ENCODE data around the gene ICAM4. TPM values are rescaled to one million over a fixed set of nuclear protein-coding genes. Genes with fewer than 3 reads are reported as not detected.
"Not testable (repeated sequence)": the region's sequence is repeated elsewhere in the genome, so short reads cannot be mapped to it uniquely, and the experiment has no call there.

The ICAM4 gene
- total RNA-seq, 1 donor from 2014 or later, result 0.20 TPM

- H3K4me2 ChIP-seq (ENCODE audit: low read length), result peak overlapping the region; percentile 99
- Mint-ChIP-seq H3K9me3 (ENCODE audit: unreplicated experiment) (no peaks in the 10 kb centered on the region), H3K4me1 (ENCODE audit: low read depth, unreplicated experiment) (peaks cover 2% of the 10 kb centered on the region), H3K4me3 (ENCODE audit: unreplicated experiment) (peak overlapping the region; percentile 96), H3K27ac (ENCODE audit: unreplicated experiment) (no peak overlapping the region), H3K36me3 (ENCODE audit: low read depth, unreplicated experiment) (peaks cover 6% of the 10 kb centered on the region), H3K27me3 (ENCODE audit: low read depth, unreplicated experiment) (peaks cover 9% of the 10 kb centered on the region)
- no peaks in the 10 kb centered on the region for H3K27me3 ChIP-seq (ENCODE audit: insufficient read depth, low read length)
- peaks cover 14% of the 10 kb centered on the region for H3K4me1 ChIP-seq (ENCODE audit: insufficient read depth, low read length)
- FAIRE-seq (no peak), DNase-seq (ENCODE audit: low read depth) (peak; percentile 87)
- peaks cover 30% of the 10 kb centered on the region for H3K79me2 ChIP-seq (ENCODE audit: insufficient read depth, low read length)
- H3K9me3 ChIP-seq (ENCODE audit: insufficient read depth, low read depth, low read length), result no peaks in the 10 kb centered on the region
- TF ChIP-seq EZH2 (IDR thresholded peaks at IDR 0.05; ENCODE audit: insufficient read depth, low read length), result no peak
- TF ChIP-seq, protein P1, sequence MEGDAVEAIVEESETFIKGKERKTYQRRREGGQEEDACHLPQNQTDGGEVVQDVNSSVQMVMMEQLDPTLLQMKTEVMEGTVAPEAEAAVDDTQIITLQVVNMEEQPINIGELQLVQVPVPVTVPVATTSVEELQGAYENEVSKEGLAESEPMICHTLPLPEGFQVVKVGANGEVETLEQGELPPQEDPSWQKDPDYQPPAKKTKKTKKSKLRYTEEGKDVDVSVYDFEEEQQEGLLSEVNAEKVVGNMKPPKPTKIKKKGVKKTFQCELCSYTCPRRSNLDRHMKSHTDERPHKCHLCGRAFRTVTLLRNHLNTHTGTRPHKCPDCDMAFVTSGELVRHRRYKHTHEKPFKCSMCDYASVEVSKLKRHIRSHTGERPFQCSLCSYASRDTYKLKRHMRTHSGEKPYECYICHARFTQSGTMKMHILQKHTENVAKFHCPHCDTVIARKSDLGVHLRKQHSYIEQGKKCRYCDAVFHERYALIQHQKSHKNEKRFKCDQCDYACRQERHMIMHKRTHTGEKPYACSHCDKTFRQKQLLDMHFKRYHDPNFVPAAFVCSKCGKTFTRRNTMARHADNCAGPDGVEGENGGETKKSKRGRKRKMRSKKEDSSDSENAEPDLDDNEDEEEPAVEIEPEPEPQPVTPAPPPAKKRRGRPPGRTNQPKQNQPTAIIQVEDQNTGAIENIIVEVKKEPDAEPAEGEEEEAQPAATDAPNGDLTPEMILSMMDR (IDR thresholded peaks at IDR 0.05; ENCODE audit: insufficient read depth, low read depth, low read length), result no peak
- peak overlapping the region; percentile 96 for H3K9ac ChIP-seq (ENCODE audit: low read length)
- H3K36me3 ChIP-seq (ENCODE audit: insufficient read depth, low read length), result peaks cover 5% of the 10 kb centered on the region
- H3K27ac ChIP-seq (ENCODE audit: low read depth, low read length), result peak overlapping the region; percentile 21
- peak overlapping the region; percentile 91 for H2AFZ ChIP-seq (ENCODE audit: low read depth, low read length)
- peak overlapping the region; percentile 85 for H3K4me3 ChIP-seq (ENCODE audit: insufficient read depth, low read depth, low read length)
- H4K20me1 ChIP-seq (ENCODE audit: insufficient read depth, low read length), result peaks cover 24% of the 10 kb centered on the region
These were observed 48.0 kb downstream of the ICAM4 start for GRCh38 chr19:10334588-10335351.

DNA sequence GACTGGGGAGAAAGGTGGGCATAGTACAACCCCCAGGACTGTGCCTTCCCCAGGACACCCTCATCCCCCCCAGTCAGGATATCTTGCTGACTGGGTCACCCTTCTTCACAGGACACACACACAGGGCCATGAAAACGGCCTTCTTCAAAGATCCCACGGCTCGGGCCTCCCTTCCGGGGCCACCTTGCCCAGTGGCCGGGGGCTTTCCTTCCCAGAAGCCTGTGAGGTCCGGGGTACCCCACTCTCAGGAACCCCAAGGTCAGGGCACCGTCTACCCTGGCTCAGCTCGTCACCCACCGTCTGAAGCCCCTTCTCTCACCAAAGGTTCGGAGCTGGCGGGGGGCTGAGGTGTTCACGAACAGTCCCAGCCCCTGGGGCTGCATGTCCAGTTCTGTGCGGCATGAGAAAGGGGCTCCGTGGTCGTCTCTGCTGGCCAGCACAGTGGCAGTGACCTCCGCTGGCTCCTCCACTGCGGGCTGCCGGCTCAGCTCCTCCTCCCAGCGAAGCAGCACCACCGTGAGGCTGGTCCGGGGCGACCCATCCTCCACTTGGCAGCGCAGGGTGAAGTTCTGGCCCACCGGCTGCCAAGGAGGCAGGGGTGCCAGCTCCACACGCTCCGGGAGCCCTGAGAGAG is 48.7 kb downstream of the ICAM4 start:
- H3K27ac ChIP-seq (ENCODE audit: low read depth, low read length), result peak overlapping the region; percentile 12
- peaks cover 14% of the 10 kb centered on the region for H3K4me1 ChIP-seq (ENCODE audit: insufficient read depth, low read length)
- H3K9me3 ChIP-seq (ENCODE audit: insufficient read depth, low read depth, low read length), result no peaks in the 10 kb centered on the region
- no peak overlapping the region for H3K4me3 Mint-ChIP-seq (ENCODE audit: unreplicated experiment)
- H3K79me2 ChIP-seq (ENCODE audit: insufficient read depth, low read length), result peaks cover 23% of the 10 kb centered on the region
- H3K4me1 Mint-ChIP-seq (ENCODE audit: low read depth, unreplicated experiment), result peaks cover 2% of the 10 kb centered on the region
- no peak overlapping the region for H3K27ac Mint-ChIP-seq (ENCODE audit: unreplicated experiment)
- no peak overlapping the region for H3K4me3 ChIP-seq (ENCODE audit: insufficient read depth, low read depth, low read length)
- peak overlapping the region; percentile 99 for H3K4me2 ChIP-seq (ENCODE audit: low read length)
- H3K9me3 Mint-ChIP-seq (ENCODE audit: unreplicated experiment), result no peaks in the 10 kb centered on the region
- FAIRE-seq (no peak), DNase-seq (ENCODE audit: low read depth) (no peak)
- H3K9ac ChIP-seq (ENCODE audit: low read length), result no peak overlapping the region
- no peaks in the 10 kb centered on the region for H3K27me3 ChIP-seq (ENCODE audit: insufficient read depth, low read length)
- H3K27me3 Mint-ChIP-seq (ENCODE audit: low read depth, unreplicated experiment), result peaks cover 11% of the 10 kb centered on the region
- H2AFZ ChIP-seq (ENCODE audit: low read depth, low read length), result peak overlapping the region; percentile 91
- TF ChIP-seq, protein P1 (IDR thresholded peaks at IDR 0.05; ENCODE audit: insufficient read depth, low read depth, low read length), result no peak
- TF ChIP-seq EZH2 (IDR thresholded peaks at IDR 0.05; ENCODE audit: insufficient read depth, low read length), result no peak
- peaks cover 19% of the 10 kb centered on the region for H4K20me1 ChIP-seq (ENCODE audit: insufficient read depth, low read length)
- H3K36me3 ChIP-seq (ENCODE audit: insufficient read depth, low read length), result no peaks in the 10 kb centered on the region
- peaks cover 3% of the 10 kb centered on the region for H3K36me3 Mint-ChIP-seq (ENCODE audit: low read depth, unreplicated experiment)

- not testable (repeated sequence) for H3K4me3 ChIP-seq (ENCODE audit: insufficient read depth, low read depth, low read length); H3K36me3 ChIP-seq (ENCODE audit: insufficient read depth, low read length); H3K4me2 ChIP-seq (ENCODE audit: low read length); H3K4me1 Mint-ChIP-seq (ENCODE audit: low read depth, unreplicated experiment); H3K9me3 ChIP-seq (ENCODE audit: insufficient read depth, low read depth, low read length); H3K27ac ChIP-seq (ENCODE audit: low read depth, low read length); H3K36me3 Mint-ChIP-seq (ENCODE audit: low read depth, unreplicated experiment); DNase-seq (ENCODE audit: low read depth); FAIRE-seq; H3K9ac ChIP-seq (ENCODE audit: low read length); H3K27me3 ChIP-seq (ENCODE audit: insufficient read depth, low read length); H3K27ac Mint-ChIP-seq (ENCODE audit: unreplicated experiment); H3K9me3 Mint-ChIP-seq (ENCODE audit: unreplicated experiment); H3K4me3 Mint-ChIP-seq (ENCODE audit: unreplicated experiment); H2AFZ ChIP-seq (ENCODE audit: low read depth, low read length)
- peaks cover 13% of the 10 kb centered on the region for H3K79me2 ChIP-seq (ENCODE audit: insufficient read depth, low read length)
- H3K27me3 Mint-ChIP-seq (ENCODE audit: low read depth, unreplicated experiment), result peaks cover 11% of the 10 kb centered on the region
- peaks cover 14% of the 10 kb centered on the region for H3K4me1 ChIP-seq (ENCODE audit: insufficient read depth, low read length)
- peaks cover 12% of the 10 kb centered on the region for H4K20me1 ChIP-seq (ENCODE audit: insufficient read depth, low read length)
These were observed 50.0 kb downstream of the ICAM4 start for GRCh38 chr19:10336725-10337124.

Other genes starting within 250 kb of the ICAM4 start
- gene SHFL, start 200.6 kb upstream of the ICAM4 start, total RNA-seq, result 73.5 and 86.8 TPM in 2 replicates
- gene ANGPTL6, start 184.3 kb upstream of the ICAM4 start, total RNA-seq, result 0.24 TPM in 1 of 2 replicates, not detected in the other
- gene PPAN, start 180.6 kb upstream of the ICAM4 start, total RNA-seq, result 54.2 and 55.6 TPM in 2 replicates
- gene P2RY11, start 175.3 kb upstream of the ICAM4 start, total RNA-seq, result 19.3 and 22.8 TPM in 2 replicates
- 207 and 215 TPM in 2 replicates for gene EIF3G, start 167.1 kb upstream of the ICAM4 start, total RNA-seq
- 42.6 and 50.6 TPM in 2 replicates for gene DNMT1, start 92.0 kb upstream of the ICAM4 start, total RNA-seq
- 15.7 and 16.8 TPM in 2 replicates for gene S1PR2, start 55.6 kb upstream of the ICAM4 start, total RNA-seq
- 57.8 and 60.3 TPM in 2 replicates for gene MRPL4, start 34.7 kb upstream of the ICAM4 start, total RNA-seq
- 9.3 and 11.0 TPM in 2 replicates for gene ICAM1, start 15.8 kb upstream of the ICAM4 start, total RNA-seq
- gene ICAM5, start 3.0 kb downstream of the ICAM4 start, total RNA-seq, result 0.07 and 0.31 TPM in 2 replicates
- 2.5 and 3.4 TPM in 2 replicates for gene ZGLP1, start 22.9 kb downstream of the ICAM4 start, total RNA-seq
- 18.6 and 24.4 TPM in 2 replicates for gene FDX2, start 29.1 kb downstream of the ICAM4 start, total RNA-seq
- gene RAVER1, start 46.6 kb downstream of the ICAM4 start, total RNA-seq, result 27.5 and 29.6 TPM in 2 replicates
- gene ICAM3, start 52.7 kb downstream of the ICAM4 start, total RNA-seq, result 10.9 and 12.4 TPM in 2 replicates
- 76.5 and 82.7 TPM in 2 replicates for gene TYK2, start 93.6 kb downstream of the ICAM4 start, total RNA-seq
- 240 TPM in 2 replicates for gene CDC37, start 116.6 kb downstream of the ICAM4 start, total RNA-seq
- 3.2 and 3.8 TPM in 2 replicates for gene PDE4A, start 133.6 kb downstream of the ICAM4 start, total RNA-seq
- 43.6 and 49.4 TPM in 2 replicates for gene KEAP1, start 216.4 kb downstream of the ICAM4 start, total RNA-seq
- 1.00 and 1.1 TPM in 2 replicates for gene S1PR5, start 230.5 kb downstream of the ICAM4 start, total RNA-seq

Data from astrocyte (in vitro differentiated cells and primary cell).